ENCODE data around the gene SLC27A1. TPM values are rescaled to one million over a fixed set of nuclear protein-coding genes. Genes with fewer than 3 reads are reported as not detected.

SLC27A1 gene
- total RNA-seq, 1 experiment from 2014 or later: 8.6 TPM

- no peak for TF ChIP-seq RORB (CRISPR knock-in tag; IDR thresholded peaks at IDR 0.05)
- no peak for TF ChIP-seq KAT7 (CRISPR knock-in tag; IDR thresholded peaks at IDR 0.05; ENCODE audit: borderline replicate concordance)
- TF ChIP-seq CTCF (IDR thresholded peaks at IDR 0.05): no peak
- TF ChIP-seq CREB1 (CRISPR knock-in tag; IDR thresholded peaks at IDR 0.05): no peak
- no peak for TF ChIP-seq ZBTB43 (CRISPR knock-in tag; IDR thresholded peaks at IDR 0.05)
- TF ChIP-seq, protein P1, sequence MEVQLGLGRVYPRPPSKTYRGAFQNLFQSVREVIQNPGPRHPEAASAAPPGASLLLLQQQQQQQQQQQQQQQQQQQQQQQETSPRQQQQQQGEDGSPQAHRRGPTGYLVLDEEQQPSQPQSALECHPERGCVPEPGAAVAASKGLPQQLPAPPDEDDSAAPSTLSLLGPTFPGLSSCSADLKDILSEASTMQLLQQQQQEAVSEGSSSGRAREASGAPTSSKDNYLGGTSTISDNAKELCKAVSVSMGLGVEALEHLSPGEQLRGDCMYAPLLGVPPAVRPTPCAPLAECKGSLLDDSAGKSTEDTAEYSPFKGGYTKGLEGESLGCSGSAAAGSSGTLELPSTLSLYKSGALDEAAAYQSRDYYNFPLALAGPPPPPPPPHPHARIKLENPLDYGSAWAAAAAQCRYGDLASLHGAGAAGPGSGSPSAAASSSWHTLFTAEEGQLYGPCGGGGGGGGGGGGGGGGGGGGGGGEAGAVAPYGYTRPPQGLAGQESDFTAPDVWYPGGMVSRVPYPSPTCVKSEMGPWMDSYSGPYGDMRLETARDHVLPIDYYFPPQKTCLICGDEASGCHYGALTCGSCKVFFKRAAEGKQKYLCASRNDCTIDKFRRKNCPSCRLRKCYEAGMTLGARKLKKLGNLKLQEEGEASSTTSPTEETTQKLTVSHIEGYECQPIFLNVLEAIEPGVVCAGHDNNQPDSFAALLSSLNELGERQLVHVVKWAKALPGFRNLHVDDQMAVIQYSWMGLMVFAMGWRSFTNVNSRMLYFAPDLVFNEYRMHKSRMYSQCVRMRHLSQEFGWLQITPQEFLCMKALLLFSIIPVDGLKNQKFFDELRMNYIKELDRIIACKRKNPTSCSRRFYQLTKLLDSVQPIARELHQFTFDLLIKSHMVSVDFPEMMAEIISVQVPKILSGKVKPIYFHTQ (CRISPR knock-in tag; IDR thresholded peaks at IDR 0.05): no peak
- TF ChIP-seq, protein P2, sequence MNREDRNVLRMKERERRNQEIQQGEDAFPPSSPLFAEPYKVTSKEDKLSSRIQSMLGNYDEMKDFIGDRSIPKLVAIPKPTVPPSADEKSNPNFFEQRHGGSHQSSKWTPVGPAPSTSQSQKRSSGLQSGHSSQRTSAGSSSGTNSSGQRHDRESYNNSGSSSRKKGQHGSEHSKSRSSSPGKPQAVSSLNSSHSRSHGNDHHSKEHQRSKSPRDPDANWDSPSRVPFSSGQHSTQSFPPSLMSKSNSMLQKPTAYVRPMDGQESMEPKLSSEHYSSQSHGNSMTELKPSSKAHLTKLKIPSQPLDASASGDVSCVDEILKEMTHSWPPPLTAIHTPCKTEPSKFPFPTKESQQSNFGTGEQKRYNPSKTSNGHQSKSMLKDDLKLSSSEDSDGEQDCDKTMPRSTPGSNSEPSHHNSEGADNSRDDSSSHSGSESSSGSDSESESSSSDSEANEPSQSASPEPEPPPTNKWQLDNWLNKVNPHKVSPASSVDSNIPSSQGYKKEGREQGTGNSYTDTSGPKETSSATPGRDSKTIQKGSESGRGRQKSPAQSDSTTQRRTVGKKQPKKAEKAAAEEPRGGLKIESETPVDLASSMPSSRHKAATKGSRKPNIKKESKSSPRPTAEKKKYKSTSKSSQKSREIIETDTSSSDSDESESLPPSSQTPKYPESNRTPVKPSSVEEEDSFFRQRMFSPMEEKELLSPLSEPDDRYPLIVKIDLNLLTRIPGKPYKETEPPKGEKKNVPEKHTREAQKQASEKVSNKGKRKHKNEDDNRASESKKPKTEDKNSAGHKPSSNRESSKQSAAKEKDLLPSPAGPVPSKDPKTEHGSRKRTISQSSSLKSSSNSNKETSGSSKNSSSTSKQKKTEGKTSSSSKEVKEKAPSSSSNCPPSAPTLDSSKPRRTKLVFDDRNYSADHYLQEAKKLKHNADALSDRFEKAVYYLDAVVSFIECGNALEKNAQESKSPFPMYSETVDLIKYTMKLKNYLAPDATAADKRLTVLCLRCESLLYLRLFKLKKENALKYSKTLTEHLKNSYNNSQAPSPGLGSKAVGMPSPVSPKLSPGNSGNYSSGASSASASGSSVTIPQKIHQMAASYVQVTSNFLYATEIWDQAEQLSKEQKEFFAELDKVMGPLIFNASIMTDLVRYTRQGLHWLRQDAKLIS (CRISPR knock-in tag; IDR thresholded peaks at IDR 0.05; ENCODE audit: borderline replicate concordance): no peak
- TF ChIP-seq, protein P3, sequence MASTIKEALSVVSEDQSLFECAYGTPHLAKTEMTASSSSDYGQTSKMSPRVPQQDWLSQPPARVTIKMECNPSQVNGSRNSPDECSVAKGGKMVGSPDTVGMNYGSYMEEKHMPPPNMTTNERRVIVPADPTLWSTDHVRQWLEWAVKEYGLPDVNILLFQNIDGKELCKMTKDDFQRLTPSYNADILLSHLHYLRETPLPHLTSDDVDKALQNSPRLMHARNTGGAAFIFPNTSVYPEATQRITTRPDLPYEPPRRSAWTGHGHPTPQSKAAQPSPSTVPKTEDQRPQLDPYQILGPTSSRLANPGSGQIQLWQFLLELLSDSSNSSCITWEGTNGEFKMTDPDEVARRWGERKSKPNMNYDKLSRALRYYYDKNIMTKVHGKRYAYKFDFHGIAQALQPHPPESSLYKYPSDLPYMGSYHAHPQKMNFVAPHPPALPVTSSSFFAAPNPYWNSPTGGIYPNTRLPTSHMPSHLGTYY (CRISPR knock-in tag; IDR thresholded peaks at IDR 0.05): no peak
These were observed 11.4 kb upstream of the SLC27A1 start (continued) for GRCh38 chr19:17458970-17459369.

DNA sequence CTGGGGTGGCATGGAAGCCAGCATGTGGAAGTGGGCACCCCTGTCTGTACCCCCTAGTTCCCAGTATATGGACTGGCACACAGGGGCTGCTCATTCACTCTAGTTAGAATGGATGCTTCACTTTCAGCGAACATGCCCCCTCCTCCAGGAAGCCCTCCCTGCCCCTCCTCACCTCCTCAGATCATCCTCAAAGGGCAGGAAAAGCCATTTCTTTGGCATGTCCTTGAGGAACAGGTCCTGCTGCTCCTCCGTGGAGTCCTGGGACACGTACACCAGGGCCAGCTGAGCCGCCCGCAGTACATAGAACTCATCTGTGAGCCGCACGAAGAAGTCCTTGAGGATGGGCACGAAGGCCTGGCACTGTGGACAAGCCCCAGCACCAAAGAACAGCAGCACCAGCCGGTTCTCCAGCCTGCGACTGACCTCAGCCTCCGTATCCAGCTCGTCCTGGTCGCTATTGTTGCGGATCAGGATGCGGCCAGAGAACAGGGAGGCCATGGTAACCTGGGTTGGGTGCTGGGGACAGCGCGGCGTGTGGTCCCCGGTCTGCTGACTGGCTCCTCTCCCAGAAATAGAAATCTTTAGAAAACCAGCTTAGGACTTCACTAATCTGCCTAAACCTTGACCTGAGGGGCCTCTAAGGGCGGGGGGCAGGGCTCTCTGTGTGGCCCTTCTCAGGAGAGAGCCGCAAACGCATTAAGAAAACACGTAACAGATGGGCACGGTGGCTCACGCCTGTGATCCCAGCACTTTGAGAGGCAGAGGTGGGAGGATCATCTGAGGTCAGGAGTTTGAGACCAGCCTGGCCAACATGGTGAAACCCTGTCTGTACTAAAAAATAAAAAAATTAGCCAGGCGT lies 9.7 kb upstream of the SLC27A1 start, which contains the start of gene NXNL1:
NXNL1 (minus strand) TSS at position 555 of the 859 bp plus-strand sequence; CDS start at position 498, 57 bp downstream.
- TF ChIP-seq, protein P4, sequence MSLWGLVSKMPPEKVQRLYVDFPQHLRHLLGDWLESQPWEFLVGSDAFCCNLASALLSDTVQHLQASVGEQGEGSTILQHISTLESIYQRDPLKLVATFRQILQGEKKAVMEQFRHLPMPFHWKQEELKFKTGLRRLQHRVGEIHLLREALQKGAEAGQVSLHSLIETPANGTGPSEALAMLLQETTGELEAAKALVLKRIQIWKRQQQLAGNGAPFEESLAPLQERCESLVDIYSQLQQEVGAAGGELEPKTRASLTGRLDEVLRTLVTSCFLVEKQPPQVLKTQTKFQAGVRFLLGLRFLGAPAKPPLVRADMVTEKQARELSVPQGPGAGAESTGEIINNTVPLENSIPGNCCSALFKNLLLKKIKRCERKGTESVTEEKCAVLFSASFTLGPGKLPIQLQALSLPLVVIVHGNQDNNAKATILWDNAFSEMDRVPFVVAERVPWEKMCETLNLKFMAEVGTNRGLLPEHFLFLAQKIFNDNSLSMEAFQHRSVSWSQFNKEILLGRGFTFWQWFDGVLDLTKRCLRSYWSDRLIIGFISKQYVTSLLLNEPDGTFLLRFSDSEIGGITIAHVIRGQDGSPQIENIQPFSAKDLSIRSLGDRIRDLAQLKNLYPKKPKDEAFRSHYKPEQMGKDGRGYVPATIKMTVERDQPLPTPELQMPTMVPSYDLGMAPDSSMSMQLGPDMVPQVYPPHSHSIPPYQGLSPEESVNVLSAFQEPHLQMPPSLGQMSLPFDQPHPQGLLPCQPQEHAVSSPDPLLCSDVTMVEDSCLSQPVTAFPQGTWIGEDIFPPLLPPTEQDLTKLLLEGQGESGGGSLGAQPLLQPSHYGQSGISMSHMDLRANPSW (CRISPR knock-in tag; conservative IDR thresholded peaks at IDR 0.05; ENCODE audit: low read depth): no peak
- no peak within 1 kb of the TSS for H3K27ac Mint-ChIP-seq
- POLR2A ChIA-PET: interaction anchor here (0.6 kb wide), 1 partner anchor 28 kb away, joined by 4 read pairs; no protein-coding TSS in a partner anchor
- ATAC-seq (no peak), DNase-seq (ENCODE audit: low spot score) (no peak)
- no peaks in the 10 kb centered on the region for H3K36me3 Mint-ChIP-seq
- CTCF ChIA-PET: interaction anchor here (1.8 to 2.4 kb wide), 3 partner anchors 19 to 35 kb away, joined by 5 to 7 read pairs (median 6); no protein-coding TSS in a partner anchor
- peaks cover 59% of the 10 kb centered on the region for H3K27me3 Mint-ChIP-seq (ENCODE audit: low read depth)
- no peak within 1 kb of the TSS for H3K4me3 Mint-ChIP-seq
- no peaks in the 10 kb centered on the region for H3K4me1 Mint-ChIP-seq
- H3K9me3 Mint-ChIP-seq: no peaks in the 10 kb centered on the region

Measured in WTC11 (cell line).